CD4-positive, alpha-beta T cell treated with Interleukin-15 for 1 hour (primary cell): ENCODE results near the gene BCO1.

Source experiments
- DNase-seq: peaks from one replicate; pipeline ENCODE4 v3.0.0-alpha.2; 2020

Gene BCO1

GRCh38 chr16:81276323-81276722 lies 37.8 kb downstream of the BCO1 start:
- no peak for DNase-seq

- no peak for DNase-seq
These were observed 39.1 kb downstream of the BCO1 start for GRCh38 chr16:81277541-81278080.

GRCh38 chr16:81278526-81278925 lies 40.0 kb downstream of the BCO1 start:
- DNase-seq, result no peak

- DNase-seq, result no peak
These were observed 40.9 kb downstream of the BCO1 start for GRCh38 chr16:81279392-81279791.

GRCh38 chr16:81280393-81280792 lies 41.9 kb downstream of the BCO1 start:
- no peak for DNase-seq

GRCh38 chr16:81283044-81283443 lies 44.6 kb downstream of the BCO1 start:
- no peak for DNase-seq

- DNase-seq, result no peak
These were observed 46.6 kb downstream of the BCO1 start for GRCh38 chr16:81284995-81285600.

GRCh38 chr16:81286190-81286589 lies 47.7 kb downstream of the BCO1 start:
- DNase-seq, result no peak

- DNase-seq, result no peak
These were observed 52.6 kb downstream of the BCO1 start for GRCh38 chr16:81291117-81291516.

- DNase-seq, result no peak
These were observed 54.4 kb downstream of the BCO1 start for GRCh38 chr16:81292936-81293335.

- DNase-seq, result no peak
These were observed 55.7 kb downstream of the BCO1 start for GRCh38 chr16:81293909-81294802.

GRCh38 chr16:81296631-81297030 lies 58.1 kb downstream of the BCO1 start:
- DNase-seq, result no peak

GRCh38 chr16:81307770-81308169 lies 69.3 kb downstream of the BCO1 start:
- no peak for DNase-seq

- no peak for DNase-seq
These were observed 71.7 kb downstream of the BCO1 start for GRCh38 chr16:81310045-81310644.

- DNase-seq, result no peak
These were observed 73.3 kb downstream of the BCO1 start for GRCh38 chr16:81311762-81312161.

GRCh38 chr16:81313701-81314602 lies 75.5 kb downstream of the BCO1 start:
- no peak for DNase-seq

GRCh38 chr16:81314603-81315270 lies 76.2 kb downstream of the BCO1 start, which contains the start of gene GAN:
Gene GAN, plus strand, starts transcription at chr16:81314962. Its CDS starts 152 bp downstream, at chr16:81315114.
- DNase-seq, result peak; percentile 94

GRCh38 chr16:81315271-81316175 lies 77.0 kb downstream of the BCO1 start:
- peak; percentile 23 for DNase-seq

GRCh38 chr16:81316176-81316496 lies 77.6 kb downstream of the BCO1 start:
- DNase-seq, result no peak

GRCh38 chr16:81318711-81319110 lies 80.2 kb downstream of the BCO1 start:
- no peak for DNase-seq
